Measurements from ENCODE around the gene KCNJ13.

KCNJ13 gene

GRCh38 chr2:232776435-232776834, at the start of gene KCNJ13:
Gene KCNJ13 (minus strand): TSS chr2:232776565. CDS start chr2:232771362, 5,203 bp downstream.
- H3K9me3 Mint-ChIP-seq, result no peaks in the 10 kb centered on the region
- H3K36me3 Mint-ChIP-seq (ENCODE audit: low read depth), result peaks cover 64% of the 10 kb centered on the region

GRCh38 chr2:232817756-232818155, 41.4 kb upstream of the KCNJ13 start:
- Mint-ChIP-seq H3K4me3 (no peak overlapping the region), H3K4me1 (ENCODE audit: low read depth) (no peaks in the 10 kb centered on the region), H3K36me3 (ENCODE audit: low read depth) (peaks cover 94% of the 10 kb centered on the region), H3K9me3 (no peaks in the 10 kb centered on the region), H3K27me3 (no peaks in the 10 kb centered on the region), H3K27ac (peak overlapping the region; percentile 6)
- DNase-seq, result no peak

More at GRCh38 chr2:232776435-232776834, at the start of gene KCNJ13:
- DNase-seq, result no peak
- no peaks in the 10 kb centered on the region for H3K27me3 Mint-ChIP-seq
- H3K4me1 Mint-ChIP-seq (ENCODE audit: low read depth), result peaks cover 24% of the 10 kb centered on the region
- H3K27ac Mint-ChIP-seq, result no peak within 1 kb of the TSS
- no peak within 1 kb of the TSS for H3K4me3 Mint-ChIP-seq

GRCh38 chr2:232816657-232817056, 40.3 kb upstream of the KCNJ13 start:
- H3K27ac Mint-ChIP-seq, result peak overlapping the region; percentile 6
- no peaks in the 10 kb centered on the region for H3K4me1 Mint-ChIP-seq (ENCODE audit: low read depth)

GRCh38 chr2:232815569-232815968, 39.2 kb upstream of the KCNJ13 start:
- no peak overlapping the region for H3K4me3 Mint-ChIP-seq
- no peak overlapping the region for H3K27ac Mint-ChIP-seq

More at GRCh38 chr2:232816657-232817056, 40.3 kb upstream of the KCNJ13 start:
- H3K9me3 Mint-ChIP-seq, result no peaks in the 10 kb centered on the region
- peaks cover 94% of the 10 kb centered on the region for H3K36me3 Mint-ChIP-seq (ENCODE audit: low read depth)
- no peaks in the 10 kb centered on the region for H3K27me3 Mint-ChIP-seq
- DNase-seq, result no peak
- H3K4me3 Mint-ChIP-seq, result no peak overlapping the region

GRCh38 chr2:232810444-232810843, 34.1 kb upstream of the KCNJ13 start:
- no peaks in the 10 kb centered on the region for H3K9me3 Mint-ChIP-seq
- H3K27ac Mint-ChIP-seq, result no peak overlapping the region
- no peaks in the 10 kb centered on the region for H3K27me3 Mint-ChIP-seq
- no peak for DNase-seq
- no peak overlapping the region for H3K4me3 Mint-ChIP-seq
- peaks cover 86% of the 10 kb centered on the region for H3K36me3 Mint-ChIP-seq (ENCODE audit: low read depth)
- peaks cover 3% of the 10 kb centered on the region for H3K4me1 Mint-ChIP-seq (ENCODE audit: low read depth)

More at GRCh38 chr2:232815569-232815968, 39.2 kb upstream of the KCNJ13 start:
- H3K4me1 Mint-ChIP-seq (ENCODE audit: low read depth), result peaks cover 3% of the 10 kb centered on the region
- no peaks in the 10 kb centered on the region for H3K9me3 Mint-ChIP-seq
- H3K36me3 Mint-ChIP-seq (ENCODE audit: low read depth), result peaks cover 94% of the 10 kb centered on the region
- DNase-seq, result no peak
- no peaks in the 10 kb centered on the region for H3K27me3 Mint-ChIP-seq

- H3K4me1 Mint-ChIP-seq (ENCODE audit: low read depth), result peaks cover 3% of the 10 kb centered on the region
- H3K4me3 Mint-ChIP-seq, result no peak overlapping the region
- no peak for DNase-seq
- peaks cover 86% of the 10 kb centered on the region for H3K36me3 Mint-ChIP-seq (ENCODE audit: low read depth)
- no peak overlapping the region for H3K27ac Mint-ChIP-seq
- H3K9me3 Mint-ChIP-seq, result no peaks in the 10 kb centered on the region
- H3K27me3 Mint-ChIP-seq, result no peaks in the 10 kb centered on the region
Measured at GRCh38 chr2:232809349-232810124, 33.2 kb upstream of the KCNJ13 start.

GRCh38 chr2:232802091-232802490, 25.7 kb upstream of the KCNJ13 start:
- DNase-seq, result no peak
- Mint-ChIP-seq H3K36me3 (ENCODE audit: low read depth) (peaks cover 89% of the 10 kb centered on the region), H3K4me1 (ENCODE audit: low read depth) (no peaks in the 10 kb centered on the region), H3K4me3 (no peak overlapping the region), H3K27me3 (no peaks in the 10 kb centered on the region), H3K27ac (no peak overlapping the region), H3K9me3 (peaks cover 9% of the 10 kb centered on the region)

GRCh38 chr2:232800166-232800565, 23.8 kb upstream of the KCNJ13 start:
- no peak overlapping the region for H3K27ac Mint-ChIP-seq
- peaks cover 90% of the 10 kb centered on the region for H3K36me3 Mint-ChIP-seq (ENCODE audit: low read depth)
- no peaks in the 10 kb centered on the region for H3K27me3 Mint-ChIP-seq
- peaks cover 9% of the 10 kb centered on the region for H3K9me3 Mint-ChIP-seq
- H3K4me1 Mint-ChIP-seq (ENCODE audit: low read depth), result no peaks in the 10 kb centered on the region
- DNase-seq, result no peak
- no peak overlapping the region for H3K4me3 Mint-ChIP-seq

GRCh38 chr2:232798187-232798586, 21.8 kb upstream of the KCNJ13 start:
- H3K9me3 Mint-ChIP-seq, result peaks cover 9% of the 10 kb centered on the region
- H3K27ac Mint-ChIP-seq, result no peak overlapping the region
- H3K36me3 Mint-ChIP-seq (ENCODE audit: low read depth), result peaks cover 85% of the 10 kb centered on the region
- no peaks in the 10 kb centered on the region for H3K4me1 Mint-ChIP-seq (ENCODE audit: low read depth)
- H3K4me3 Mint-ChIP-seq, result no peak overlapping the region
- no peak for DNase-seq
- no peaks in the 10 kb centered on the region for H3K27me3 Mint-ChIP-seq

- Mint-ChIP-seq H3K9me3 (peaks cover 5% of the 10 kb centered on the region), H3K36me3 (ENCODE audit: low read depth) (peaks cover 76% of the 10 kb centered on the region), H3K4me1 (ENCODE audit: low read depth) (no peaks in the 10 kb centered on the region), H3K27me3 (no peaks in the 10 kb centered on the region), H3K4me3 (no peak overlapping the region), H3K27ac (no peak overlapping the region)
- no peak for DNase-seq
Measured at GRCh38 chr2:232795920-232796319, 19.6 kb upstream of the KCNJ13 start.

GRCh38 chr2:232794981-232795380, 18.6 kb upstream of the KCNJ13 start:
- Mint-ChIP-seq H3K36me3 (ENCODE audit: low read depth) (peaks cover 76% of the 10 kb centered on the region), H3K27me3 (no peaks in the 10 kb centered on the region), H3K27ac (peak overlapping the region; percentile 5)

GRCh38 chr2:232793271-232793670, 16.9 kb upstream of the KCNJ13 start:
- Mint-ChIP-seq H3K27ac (no peak overlapping the region), H3K27me3 (no peaks in the 10 kb centered on the region), H3K4me3 (no peak overlapping the region), H3K36me3 (ENCODE audit: low read depth) (peaks cover 78% of the 10 kb centered on the region), H3K4me1 (ENCODE audit: low read depth) (no peaks in the 10 kb centered on the region), H3K9me3 (no peaks in the 10 kb centered on the region)
- DNase-seq, result no peak

More at GRCh38 chr2:232794981-232795380, 18.6 kb upstream of the KCNJ13 start:
- Mint-ChIP-seq H3K9me3 (peaks cover under 1% of the 10 kb centered on the region), H3K4me1 (ENCODE audit: low read depth) (no peaks in the 10 kb centered on the region), H3K4me3 (no peak overlapping the region)
- no peak for DNase-seq

- no peaks in the 10 kb centered on the region for H3K9me3 Mint-ChIP-seq
- no peak overlapping the region for H3K4me3 Mint-ChIP-seq
- H3K27ac Mint-ChIP-seq, result no peak overlapping the region
- H3K27me3 Mint-ChIP-seq, result no peaks in the 10 kb centered on the region
- peaks cover 3% of the 10 kb centered on the region for H3K4me1 Mint-ChIP-seq (ENCODE audit: low read depth)
- no peak for DNase-seq
- H3K36me3 Mint-ChIP-seq (ENCODE audit: low read depth), result peaks cover 79% of the 10 kb centered on the region
Measured at GRCh38 chr2:232791518-232791917, 15.2 kb upstream of the KCNJ13 start.

- H3K27me3 Mint-ChIP-seq, result no peaks in the 10 kb centered on the region
- H3K36me3 Mint-ChIP-seq (ENCODE audit: low read depth), result peaks cover 74% of the 10 kb centered on the region
- peaks cover 5% of the 10 kb centered on the region for H3K4me1 Mint-ChIP-seq (ENCODE audit: low read depth)
Measured at GRCh38 chr2:232789082-232789481, 12.7 kb upstream of the KCNJ13 start.

GRCh38 chr2:232787806-232788205, 11.4 kb upstream of the KCNJ13 start:
- no peaks in the 10 kb centered on the region for H3K27me3 Mint-ChIP-seq
- no peak overlapping the region for H3K4me3 Mint-ChIP-seq
- no peak for DNase-seq
- no peaks in the 10 kb centered on the region for H3K9me3 Mint-ChIP-seq
- H3K36me3 Mint-ChIP-seq (ENCODE audit: low read depth), result peaks cover 84% of the 10 kb centered on the region
- H3K4me1 Mint-ChIP-seq (ENCODE audit: low read depth), result peaks cover 7% of the 10 kb centered on the region
- H3K27ac Mint-ChIP-seq, result no peak overlapping the region

More at GRCh38 chr2:232789082-232789481, 12.7 kb upstream of the KCNJ13 start:
- Mint-ChIP-seq H3K4me3 (no peak overlapping the region), H3K9me3 (no peaks in the 10 kb centered on the region), H3K27ac (no peak overlapping the region)
- DNase-seq, result no peak

Data from activated T-cell treated with anti-CD3 and anti-CD28 coated beads, Interleukin-2, amount 50 U/mL, for 24 hours (primary cell).